Measurements from ENCODE around the gene FAT3.

DNA sequence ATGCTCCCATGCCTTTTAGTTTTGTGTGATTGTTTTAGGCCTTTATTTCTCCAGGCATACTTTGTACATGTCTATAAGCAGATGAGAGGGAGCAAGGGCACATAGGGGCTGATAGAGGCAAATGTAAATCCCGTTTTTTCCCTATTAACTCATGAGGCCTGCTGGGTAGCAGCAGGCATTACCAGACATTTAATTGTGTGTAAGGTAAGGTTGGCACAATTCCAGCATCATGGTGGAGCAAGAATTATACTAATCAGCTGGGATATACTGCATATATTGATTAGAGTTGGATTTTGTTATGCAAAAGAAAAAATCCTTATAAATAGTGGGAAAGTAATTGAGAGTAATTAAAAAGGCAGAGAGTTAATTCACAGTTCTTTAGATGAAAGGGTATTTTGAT is 12.2 kb downstream of the FAT3 start:
- no peak for TF ChIP-seq POLR2AphosphoS5 (IDR thresholded peaks at IDR 0.05; ENCODE audit: low read depth)
- TF ChIP-seq, protein P1, sequence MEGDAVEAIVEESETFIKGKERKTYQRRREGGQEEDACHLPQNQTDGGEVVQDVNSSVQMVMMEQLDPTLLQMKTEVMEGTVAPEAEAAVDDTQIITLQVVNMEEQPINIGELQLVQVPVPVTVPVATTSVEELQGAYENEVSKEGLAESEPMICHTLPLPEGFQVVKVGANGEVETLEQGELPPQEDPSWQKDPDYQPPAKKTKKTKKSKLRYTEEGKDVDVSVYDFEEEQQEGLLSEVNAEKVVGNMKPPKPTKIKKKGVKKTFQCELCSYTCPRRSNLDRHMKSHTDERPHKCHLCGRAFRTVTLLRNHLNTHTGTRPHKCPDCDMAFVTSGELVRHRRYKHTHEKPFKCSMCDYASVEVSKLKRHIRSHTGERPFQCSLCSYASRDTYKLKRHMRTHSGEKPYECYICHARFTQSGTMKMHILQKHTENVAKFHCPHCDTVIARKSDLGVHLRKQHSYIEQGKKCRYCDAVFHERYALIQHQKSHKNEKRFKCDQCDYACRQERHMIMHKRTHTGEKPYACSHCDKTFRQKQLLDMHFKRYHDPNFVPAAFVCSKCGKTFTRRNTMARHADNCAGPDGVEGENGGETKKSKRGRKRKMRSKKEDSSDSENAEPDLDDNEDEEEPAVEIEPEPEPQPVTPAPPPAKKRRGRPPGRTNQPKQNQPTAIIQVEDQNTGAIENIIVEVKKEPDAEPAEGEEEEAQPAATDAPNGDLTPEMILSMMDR (IDR thresholded peaks at IDR 0.05; ENCODE audit: insufficient read depth, low read length), result no peak
- TF ChIP-seq, protein P2, sequence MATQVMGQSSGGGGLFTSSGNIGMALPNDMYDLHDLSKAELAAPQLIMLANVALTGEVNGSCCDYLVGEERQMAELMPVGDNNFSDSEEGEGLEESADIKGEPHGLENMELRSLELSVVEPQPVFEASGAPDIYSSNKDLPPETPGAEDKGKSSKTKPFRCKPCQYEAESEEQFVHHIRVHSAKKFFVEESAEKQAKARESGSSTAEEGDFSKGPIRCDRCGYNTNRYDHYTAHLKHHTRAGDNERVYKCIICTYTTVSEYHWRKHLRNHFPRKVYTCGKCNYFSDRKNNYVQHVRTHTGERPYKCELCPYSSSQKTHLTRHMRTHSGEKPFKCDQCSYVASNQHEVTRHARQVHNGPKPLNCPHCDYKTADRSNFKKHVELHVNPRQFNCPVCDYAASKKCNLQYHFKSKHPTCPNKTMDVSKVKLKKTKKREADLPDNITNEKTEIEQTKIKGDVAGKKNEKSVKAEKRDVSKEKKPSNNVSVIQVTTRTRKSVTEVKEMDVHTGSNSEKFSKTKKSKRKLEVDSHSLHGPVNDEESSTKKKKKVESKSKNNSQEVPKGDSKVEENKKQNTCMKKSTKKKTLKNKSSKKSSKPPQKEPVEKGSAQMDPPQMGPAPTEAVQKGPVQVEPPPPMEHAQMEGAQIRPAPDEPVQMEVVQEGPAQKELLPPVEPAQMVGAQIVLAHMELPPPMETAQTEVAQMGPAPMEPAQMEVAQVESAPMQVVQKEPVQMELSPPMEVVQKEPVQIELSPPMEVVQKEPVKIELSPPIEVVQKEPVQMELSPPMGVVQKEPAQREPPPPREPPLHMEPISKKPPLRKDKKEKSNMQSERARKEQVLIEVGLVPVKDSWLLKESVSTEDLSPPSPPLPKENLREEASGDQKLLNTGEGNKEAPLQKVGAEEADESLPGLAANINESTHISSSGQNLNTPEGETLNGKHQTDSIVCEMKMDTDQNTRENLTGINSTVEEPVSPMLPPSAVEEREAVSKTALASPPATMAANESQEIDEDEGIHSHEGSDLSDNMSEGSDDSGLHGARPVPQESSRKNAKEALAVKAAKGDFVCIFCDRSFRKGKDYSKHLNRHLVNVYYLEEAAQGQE (IDR thresholded peaks at IDR 0.05; ENCODE audit: insufficient replicate concordance, low read depth), result no peak
